ENCODE measurements around the gene SPINK4. TPM values are rescaled to one million over a fixed set of nuclear protein-coding genes. Genes with fewer than 3 reads are reported as not detected.

SPINK4 gene
- total RNA-seq, 2 experiments from 2014 or later = not detected

- H3K4me3 Mint-ChIP-seq = no peak overlapping the region
- no peak for TF ChIP-seq CTCF (IDR thresholded peaks at IDR 0.05)
- peaks cover 13% of the 10 kb centered on the region for H3K4me1 Mint-ChIP-seq (ENCODE audit: low read depth)
- Histone ChIP-seq H3K27ac (ENCODE audit: low read depth in 1 of 2, low read length in 2 of 2) (no peak overlapping the region), H3K9me3 (ENCODE audit: control insufficient read depth in 1 of 2, insufficient read depth in 1 of 2, low read length in 2 of 2) (no peaks in the 10 kb centered on the region), H3K4me3 (ENCODE audit: low read length) (no peak overlapping the region), H3K27me3 (ENCODE audit: control insufficient read depth in 1 of 2, insufficient read depth in 2 of 2, low read length in 2 of 2) (no peaks in the 10 kb centered on the region), H3K4me1 (ENCODE audit: insufficient read depth, low read length) (no peaks in the 10 kb centered on the region), H3K36me3 (ENCODE audit: insufficient read depth, low read length) (peaks cover 76% of the 10 kb centered on the region)
- no peak overlapping the region for H3K27ac Mint-ChIP-seq
- ATAC-seq (ENCODE audit: poor library complexity) (no peak), DNase-seq (no peak)
- POLR2A ChIA-PET = no interaction called here
- intact Hi-C loops (cut with DNase I, micrococcal nuclease) = no loop called here
- H3K36me3 Mint-ChIP-seq (ENCODE audit: low read depth) = peaks cover 92% of the 10 kb centered on the region
- CTCF ChIA-PET = no interaction called here
- H3K27me3 Mint-ChIP-seq = no peaks in the 10 kb centered on the region
- no peaks in the 10 kb centered on the region for H3K9me3 Mint-ChIP-seq
Measured at GRCh38 chr9:33255014-33255413, 15.0 kb downstream of the SPINK4 start.

GRCh38 chr9:33255471-33255870, 15.5 kb downstream of the SPINK4 start:
- intact Hi-C loops (cut with DNase I, micrococcal nuclease) = no loop called here
- DNase-seq (no peak), ATAC-seq (ENCODE audit: poor library complexity) (no peak)
- Mint-ChIP-seq H3K36me3 (ENCODE audit: low read depth) (peaks cover 92% of the 10 kb centered on the region), H3K4me1 (ENCODE audit: low read depth) (peaks cover 17% of the 10 kb centered on the region), H3K4me3 (no peak overlapping the region), H3K27ac (no peak overlapping the region), H3K9me3 (no peaks in the 10 kb centered on the region), H3K27me3 (no peaks in the 10 kb centered on the region)
- Histone ChIP-seq H3K27ac (ENCODE audit: low read depth in 1 of 2, low read length in 2 of 2) (no peak overlapping the region), H3K27me3 (ENCODE audit: control insufficient read depth in 1 of 2, insufficient read depth in 2 of 2, low read length in 2 of 2) (no peaks in the 10 kb centered on the region), H3K36me3 (ENCODE audit: insufficient read depth, low read length) (peaks cover 78% of the 10 kb centered on the region), H3K4me1 (ENCODE audit: insufficient read depth, low read length) (no peaks in the 10 kb centered on the region), H3K9me3 (ENCODE audit: control insufficient read depth in 1 of 2, insufficient read depth in 1 of 2, low read length in 2 of 2) (no peaks in the 10 kb centered on the region), H3K4me3 (ENCODE audit: low read length) (no peak overlapping the region)
- no peak for TF ChIP-seq CTCF (IDR thresholded peaks at IDR 0.05)
- ChIA-PET POLR2A (no interaction called here), CTCF (no interaction called here)

- Histone ChIP-seq H3K9me3 (ENCODE audit: control insufficient read depth in 1 of 2, insufficient read depth in 1 of 2, low read length in 2 of 2) (no peaks in the 10 kb centered on the region), H3K4me3 (ENCODE audit: low read length) (no peak overlapping the region), H3K4me1 (ENCODE audit: insufficient read depth, low read length) (no peaks in the 10 kb centered on the region), H3K27me3 (ENCODE audit: control insufficient read depth in 1 of 2, insufficient read depth in 2 of 2, low read length in 2 of 2) (no peaks in the 10 kb centered on the region), H3K36me3 (ENCODE audit: insufficient read depth, low read length) (peaks cover 85% of the 10 kb centered on the region), H3K27ac (ENCODE audit: low read depth in 1 of 2, low read length in 2 of 2) (no peak overlapping the region)
- no peak overlapping the region for H3K4me3 Mint-ChIP-seq
- ATAC-seq (ENCODE audit: poor library complexity) (no peak), DNase-seq (no peak)
- H3K27me3 Mint-ChIP-seq = no peaks in the 10 kb centered on the region
- ChIA-PET CTCF (no interaction called here), POLR2A (no interaction called here)
- H3K36me3 Mint-ChIP-seq (ENCODE audit: low read depth) = peaks cover 92% of the 10 kb centered on the region
- intact Hi-C loops (cut with DNase I, micrococcal nuclease) = no loop called here
- H3K27ac Mint-ChIP-seq = no peak overlapping the region
- H3K9me3 Mint-ChIP-seq = no peaks in the 10 kb centered on the region
- TF ChIP-seq CTCF (IDR thresholded peaks at IDR 0.05) = no peak
- peaks cover 20% of the 10 kb centered on the region for H3K4me1 Mint-ChIP-seq (ENCODE audit: low read depth)
Measured at GRCh38 chr9:33256236-33256635, 16.3 kb downstream of the SPINK4 start.

Data from CD4-positive, alpha-beta T cell (primary cell).